22Rv1 (cell line): ENCODE measurements around the gene RAB43.
"Not testable (repeated sequence)": the region's sequence is repeated elsewhere in the genome, so short reads cannot be mapped to it uniquely, and the experiment has no call there.

Source experiments
- H3K27ac ChIP-seq: fragments of 450-650 bp; 2 replicates; pipeline ENCODE4 v1.5.1; 2017
- ZFX ChIP-seq: fragments of 450-650 bp; IDR thresholded peaks from 2 replicates; pipeline ENCODE4 v1.6.1; 2017; ENCODE audit warnings: antibody characterized with exemption, borderline replicate concordance
- TF ChIP-seq, protein P1 (sequence below): fragments of 450-650 bp; IDR thresholded peaks from 2 replicates; pipeline ENCODE4 v1.5.1; 2017; ENCODE audit warnings: mild to moderate bottlenecking

RAB43 gene

DNA sequence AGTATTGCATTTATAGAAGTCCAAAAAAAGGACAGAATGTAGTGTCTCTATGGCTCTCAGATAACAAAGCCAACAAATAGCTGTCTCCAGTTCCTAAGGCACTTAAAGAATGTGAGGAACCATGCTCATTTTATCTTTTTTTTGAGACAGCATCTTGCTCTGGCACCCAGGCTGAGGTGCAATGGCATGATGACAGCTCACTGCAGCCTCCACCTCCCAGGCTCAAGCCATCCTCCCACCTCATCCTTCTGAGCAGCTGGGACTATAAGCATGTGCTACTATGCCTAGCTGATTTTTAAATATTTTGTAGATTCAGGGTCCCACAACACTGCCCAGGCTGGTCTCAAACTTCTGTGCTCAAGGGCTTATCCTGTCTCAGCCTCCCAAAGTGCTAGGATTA lies 23.2 kb upstream of the RAB43 start:
- H3K27ac ChIP-seq, result no peak overlapping the region
- TF ChIP-seq, protein P1, sequence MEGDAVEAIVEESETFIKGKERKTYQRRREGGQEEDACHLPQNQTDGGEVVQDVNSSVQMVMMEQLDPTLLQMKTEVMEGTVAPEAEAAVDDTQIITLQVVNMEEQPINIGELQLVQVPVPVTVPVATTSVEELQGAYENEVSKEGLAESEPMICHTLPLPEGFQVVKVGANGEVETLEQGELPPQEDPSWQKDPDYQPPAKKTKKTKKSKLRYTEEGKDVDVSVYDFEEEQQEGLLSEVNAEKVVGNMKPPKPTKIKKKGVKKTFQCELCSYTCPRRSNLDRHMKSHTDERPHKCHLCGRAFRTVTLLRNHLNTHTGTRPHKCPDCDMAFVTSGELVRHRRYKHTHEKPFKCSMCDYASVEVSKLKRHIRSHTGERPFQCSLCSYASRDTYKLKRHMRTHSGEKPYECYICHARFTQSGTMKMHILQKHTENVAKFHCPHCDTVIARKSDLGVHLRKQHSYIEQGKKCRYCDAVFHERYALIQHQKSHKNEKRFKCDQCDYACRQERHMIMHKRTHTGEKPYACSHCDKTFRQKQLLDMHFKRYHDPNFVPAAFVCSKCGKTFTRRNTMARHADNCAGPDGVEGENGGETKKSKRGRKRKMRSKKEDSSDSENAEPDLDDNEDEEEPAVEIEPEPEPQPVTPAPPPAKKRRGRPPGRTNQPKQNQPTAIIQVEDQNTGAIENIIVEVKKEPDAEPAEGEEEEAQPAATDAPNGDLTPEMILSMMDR, result no peak
- TF ChIP-seq ZFX, result no peak

DNA sequence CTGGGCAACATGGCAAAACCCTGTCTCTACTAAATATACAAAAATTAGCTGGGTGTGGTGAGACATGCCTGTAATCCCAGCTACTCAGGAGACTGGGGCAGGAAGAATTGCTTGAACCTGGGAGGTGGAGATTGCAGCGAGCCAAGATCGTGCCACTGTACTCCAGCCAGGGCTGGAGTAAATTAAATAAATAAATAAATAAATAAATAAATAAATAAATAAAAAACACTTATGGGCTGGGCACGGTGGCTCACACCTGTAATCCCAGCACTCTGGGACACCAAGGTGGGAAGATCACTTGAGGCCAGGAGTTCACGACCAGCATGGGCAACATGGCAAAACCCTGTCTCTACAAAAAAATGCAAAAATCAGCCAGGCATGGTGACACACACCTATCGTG lies 19.4 kb upstream of the RAB43 start:
- not testable (repeated sequence) for H3K27ac ChIP-seq

DNA sequence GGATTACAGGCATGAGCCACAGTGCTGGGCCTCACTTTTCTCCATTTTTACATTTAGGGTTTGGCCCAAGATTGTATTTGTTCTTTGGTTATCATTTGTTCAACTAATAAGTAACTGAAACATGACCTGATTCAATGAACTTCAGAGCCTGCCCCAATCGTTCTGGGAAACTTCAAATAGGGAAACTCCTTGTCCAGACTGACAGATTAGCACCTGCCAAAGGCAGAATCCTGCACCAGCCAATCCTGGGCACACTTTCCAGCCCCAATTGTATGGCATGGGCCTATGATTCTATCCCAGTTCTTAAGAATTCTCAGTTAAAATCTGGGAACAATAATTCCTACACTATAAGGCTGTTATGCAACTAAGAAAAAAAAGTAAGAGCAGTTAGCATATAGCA lies 18.3 kb upstream of the RAB43 start:
- TF ChIP-seq ZFX, result no peak
- TF ChIP-seq, protein P1, result no peak
- no peak overlapping the region for H3K27ac ChIP-seq

DNA sequence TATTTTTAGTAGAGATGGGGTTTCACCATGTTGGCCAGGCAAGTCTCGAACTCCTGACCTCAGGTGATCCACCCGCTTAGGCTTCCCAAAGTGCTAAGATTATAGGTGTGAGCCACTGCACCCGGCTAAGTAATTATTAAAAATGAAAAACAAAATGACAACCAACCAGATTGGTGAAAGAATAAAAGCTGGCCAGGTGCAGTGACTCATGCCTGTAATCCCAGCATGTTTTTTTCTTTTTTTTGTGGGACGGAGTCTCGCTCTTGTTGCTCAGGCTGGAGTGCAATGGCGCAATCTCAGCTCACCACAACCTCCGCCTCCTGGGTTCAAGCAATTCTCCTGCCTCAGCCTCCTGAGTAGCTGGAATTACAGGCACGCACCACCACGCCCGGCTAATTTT lies 14.7 kb upstream of the RAB43 start:
- H3K27ac ChIP-seq, result not testable (repeated sequence)

DNA sequence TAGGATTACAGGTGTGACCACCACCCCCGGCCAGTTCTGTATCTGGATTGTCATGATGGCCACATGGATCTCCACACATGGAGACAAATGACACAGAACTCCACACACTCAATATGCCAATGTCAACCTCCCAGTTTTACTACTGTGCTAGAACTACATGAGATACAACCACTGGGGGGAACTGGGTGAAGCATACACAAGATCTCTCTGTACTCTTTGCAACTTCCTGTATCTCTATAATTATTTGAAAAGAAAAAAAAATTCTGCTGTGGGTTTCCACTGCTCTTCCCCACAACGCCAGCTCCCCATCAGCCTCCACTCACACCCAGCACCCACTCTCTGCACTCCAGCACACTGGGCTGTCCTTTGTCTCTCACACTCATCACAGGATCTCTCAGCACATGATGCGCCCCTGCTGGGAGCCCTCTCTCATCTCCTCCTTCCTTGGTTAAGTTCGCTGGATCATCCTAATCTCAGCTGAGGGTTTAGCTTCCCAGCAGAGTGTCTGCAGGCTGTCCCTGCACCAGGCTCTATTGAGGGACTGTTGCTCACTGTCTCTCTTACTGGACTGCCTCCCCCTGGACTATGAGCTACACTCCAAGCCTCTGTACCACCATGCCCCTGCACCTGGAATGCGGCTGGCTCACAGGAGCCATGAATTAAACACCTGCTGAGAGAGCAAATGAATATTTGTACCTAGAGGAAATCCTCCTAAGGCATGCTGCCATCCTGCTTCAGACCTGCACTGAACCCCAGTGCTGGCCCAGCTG lies 10.7 kb upstream of the RAB43 start:
- TF ChIP-seq, protein P1, result no peak
- no peak for TF ChIP-seq ZFX

DNA sequence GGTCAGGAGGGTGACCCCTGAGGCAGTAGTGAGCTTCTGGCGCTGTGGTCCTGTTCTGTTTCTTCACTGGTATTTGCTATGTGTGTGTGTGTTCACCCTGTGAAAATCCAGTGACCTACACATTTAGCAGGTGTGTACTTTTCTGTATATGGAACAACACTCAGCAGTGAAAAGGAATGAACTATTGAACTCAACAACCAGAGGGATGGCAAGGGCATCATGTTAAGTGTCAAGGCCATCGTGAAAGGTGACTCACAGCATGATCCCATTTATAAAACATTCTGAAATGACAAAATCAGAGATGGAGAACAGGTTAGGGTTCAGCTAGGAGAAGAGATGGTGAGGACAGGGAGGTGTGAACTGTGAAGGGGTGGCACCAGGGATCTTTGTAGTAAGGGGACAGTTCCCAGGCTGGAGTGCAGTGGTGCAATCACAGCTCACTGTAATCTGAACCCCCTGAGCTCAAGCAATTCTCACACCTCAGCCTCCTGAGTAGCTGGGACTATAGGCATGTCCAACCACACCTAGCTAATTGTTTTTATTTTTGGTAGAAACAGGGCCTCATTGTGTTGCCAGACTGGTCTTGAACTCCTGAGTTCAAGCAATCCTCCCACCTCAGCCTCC lies 10.0 kb upstream of the RAB43 start:
- H3K27ac ChIP-seq, result no peak overlapping the region
- TF ChIP-seq, protein P1, result no peak

More for the DNA sequence above, 10.7 kb upstream of the RAB43 start:
- H3K27ac ChIP-seq, result no peak overlapping the region

DNA sequence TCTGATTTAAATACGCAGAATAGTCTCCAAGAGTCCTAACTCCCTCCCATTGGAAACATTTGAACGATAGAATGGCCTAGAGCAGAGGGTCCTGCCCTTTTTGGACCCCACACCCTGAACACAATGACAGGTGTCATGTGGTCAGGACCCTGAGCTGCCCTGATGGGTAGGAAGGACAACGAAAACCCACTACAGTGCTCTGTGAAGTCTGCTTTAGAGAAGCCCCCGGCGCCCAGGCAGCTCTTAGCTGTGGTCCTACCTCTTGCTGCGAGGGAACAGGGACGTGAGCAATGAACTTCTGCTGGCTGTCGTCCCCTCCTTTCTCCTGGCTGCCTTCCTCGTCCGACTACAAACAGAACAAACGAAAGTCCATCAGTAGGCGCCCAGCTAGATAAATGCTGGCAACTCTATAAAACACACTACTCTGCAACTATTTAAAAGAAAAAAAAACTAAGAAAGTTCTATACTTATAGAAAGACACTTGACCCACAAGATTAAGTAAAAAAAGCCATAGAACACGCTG lies 8.7 kb upstream of the RAB43 start:
- H3K27ac ChIP-seq, result no peak overlapping the region
- TF ChIP-seq, protein P1, result no peak
- TF ChIP-seq ZFX, result no peak

DNA sequence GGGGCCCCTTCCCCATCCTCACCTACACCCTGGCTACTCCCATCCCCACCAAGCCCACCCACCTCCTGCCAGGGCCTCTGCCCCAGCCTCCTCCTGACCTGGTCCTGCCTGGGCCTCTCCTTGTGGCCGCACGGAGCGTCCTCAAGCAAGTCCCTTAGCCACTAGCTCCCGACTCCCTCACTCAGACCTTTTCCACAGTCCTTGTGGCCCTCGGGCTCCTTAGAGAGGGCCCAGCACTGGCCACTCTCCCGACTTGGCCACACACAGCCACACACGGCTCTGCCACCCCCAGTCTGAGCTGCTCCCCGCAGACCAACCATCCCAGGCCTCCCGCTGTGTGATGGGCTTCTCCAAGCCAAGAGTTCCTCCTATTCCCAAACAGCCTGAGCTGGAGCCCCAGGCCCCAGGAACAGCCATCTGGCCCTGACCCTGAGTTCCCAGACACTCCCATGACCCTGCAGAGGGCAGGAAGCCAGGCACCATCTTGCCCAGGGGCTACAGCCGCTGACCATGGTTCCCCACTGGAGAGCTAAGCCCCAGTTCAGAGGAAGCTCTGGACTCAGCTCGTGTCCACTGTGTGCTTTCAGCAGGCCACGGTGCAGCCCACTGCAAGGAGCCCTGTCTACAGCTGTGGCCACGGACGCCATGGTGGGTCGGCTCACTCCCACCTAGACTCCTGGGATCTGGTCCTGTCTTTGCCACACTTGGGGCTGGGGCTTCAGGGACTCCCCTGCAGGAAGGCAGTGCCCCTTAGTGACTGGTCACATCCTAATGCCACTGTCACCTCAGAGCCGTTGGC lies 7.0 kb upstream of the RAB43 start:
- H3K27ac ChIP-seq, result no peak overlapping the region
- no peak for TF ChIP-seq ZFX
- TF ChIP-seq, protein P1, result no peak
